ENCODE data around the gene TMEM150A. TPM values are rescaled to one million over a fixed set of nuclear protein-coding genes. Genes with fewer than 3 reads are reported as not detected.

Gene TMEM150A
- polyA plus RNA-seq, 1 experiment: 11.4 TPM

- DNase-seq (ENCODE audit: low read depth, low spot score): no peak
- H3K4me3 ChIP-seq (ENCODE audit: low read depth, low read length): peak overlapping the region; percentile 49
- no peaks in the 10 kb centered on the region for H3K27me3 ChIP-seq (ENCODE audit: control insufficient read depth, insufficient read depth, low read length)
- ChIA-PET CTCF (interaction anchor here (1.2 kb wide), 1 partner anchor 32 kb away, joined by 3 read pairs; no protein-coding TSS in a partner anchor), POLR2A (interaction anchor here (1.4 kb wide), 1 partner anchor 11 kb away, joined by 9 read pairs; the partner anchor contains the start of gene RNF181)
- no peaks in the 10 kb centered on the region for H3K9me3 ChIP-seq (ENCODE audit: control insufficient read depth, insufficient read depth, low read length)
- no peak overlapping the region for H3K27ac ChIP-seq (ENCODE audit: low read depth, low read length)
- no peak for TF ChIP-seq CTCF (IDR thresholded peaks at IDR 0.05; ENCODE audit: low read depth, low read length)
These were observed 18.7 kb downstream of the TMEM150A start for GRCh38 chr2:85583667-85584353.

GRCh38 chr2:85582492-85582891 is 20.0 kb downstream of the TMEM150A start:
- no peaks in the 10 kb centered on the region for H3K27me3 ChIP-seq (ENCODE audit: control insufficient read depth, insufficient read depth, low read length)
- no peak for TF ChIP-seq CTCF (IDR thresholded peaks at IDR 0.05; ENCODE audit: low read depth, low read length)
- H3K27ac ChIP-seq (ENCODE audit: low read depth, low read length): no peak overlapping the region
- no peak overlapping the region for H3K4me3 ChIP-seq (ENCODE audit: low read depth, low read length)
- POLR2A ChIA-PET: no interaction called here
- no peak for DNase-seq (ENCODE audit: low read depth, low spot score)
- H3K9me3 ChIP-seq (ENCODE audit: control insufficient read depth, insufficient read depth, low read length): no peaks in the 10 kb centered on the region
- CTCF ChIA-PET: no interaction called here

GRCh38 chr2:85580206-85580605 is 22.3 kb downstream of the TMEM150A start:
- ChIA-PET CTCF (no interaction called here), POLR2A (no interaction called here)
- H3K4me3 ChIP-seq (ENCODE audit: low read depth, low read length): no peak overlapping the region
- H3K27me3 ChIP-seq (ENCODE audit: control insufficient read depth, insufficient read depth, low read length): no peaks in the 10 kb centered on the region
- DNase-seq (ENCODE audit: low read depth, low spot score): no peak
- no peaks in the 10 kb centered on the region for H3K9me3 ChIP-seq (ENCODE audit: control insufficient read depth, insufficient read depth, low read length)
- H3K27ac ChIP-seq (ENCODE audit: low read depth, low read length): no peak overlapping the region
- no peak for TF ChIP-seq CTCF (IDR thresholded peaks at IDR 0.05; ENCODE audit: low read depth, low read length)

GRCh38 chr2:85579266-85579935 is 23.1 kb downstream of the TMEM150A start:
- no peak for TF ChIP-seq CTCF (IDR thresholded peaks at IDR 0.05; ENCODE audit: low read depth, low read length)
- Histone ChIP-seq H3K9me3 (ENCODE audit: control insufficient read depth, insufficient read depth, low read length) (no peaks in the 10 kb centered on the region), H3K27ac (ENCODE audit: low read depth, low read length) (peak overlapping the region; percentile 11), H3K4me3 (ENCODE audit: low read depth, low read length) (no peak overlapping the region), H3K27me3 (ENCODE audit: control insufficient read depth, insufficient read depth, low read length) (no peaks in the 10 kb centered on the region)
- ChIA-PET CTCF (interaction anchor here (0.7 to 1.6 kb wide), 2 partner anchors 19 to 27 kb away, joined by 3 read pairs; no protein-coding TSS in a partner anchor), POLR2A (no interaction called here)
- DNase-seq (ENCODE audit: low read depth, low spot score): no peak

All from AG04450 (cell line).